ENCODE data around the gene RABGGTA.

- TF ChIP-seq CTCF (IDR thresholded peaks at IDR 0.05; ENCODE audit: low read depth, low read length) (no peak), EZH2phosphoT487 (IDR thresholded peaks at IDR 0.05; ENCODE audit: low read depth) (no peak)
These were observed 10.2 kb upstream of the RABGGTA start for GRCh38 chr14:24281636-24282035.
